T-cell (primary cell): ENCODE results near the gene PPIF. TPM values are rescaled to one million over a fixed set of nuclear protein-coding genes. Genes with fewer than 3 reads are reported as not detected.

Experiments used
- ATAC-seq, 4 experiments: fragments of 200-7000 bp in 3 of 4; fragments of 150-1000 bp in 1 of 4; cut with Tn5 transposase; replicated peaks in 1 of 4; 1 replicate in 3 of 4; 2 replicates in 1 of 4; pipeline ENCODE4 v1.10.0; 2021; ENCODE audit warnings: moderate library complexity in 3 of 4, mild to moderate bottlenecking in 2 of 4, moderate number of reproducible peaks in 1 of 4
- CTCF ChIA-PET, 2 donors: fragments of 300-600 bp; sonication (Branson Sonifier 250); formaldehyde crosslinking; loops; one replicate each; lab custom pipeline; 2022; ENCODE audit warnings: antibody characterized with exemption in 2 of 2; lab: Charles Lee
- POLR2A ChIA-PET, 2 donors: fragments of 300-600 bp; sonication (Branson Sonifier 250); formaldehyde crosslinking; loops; one replicate each; lab custom pipeline; 2022; ENCODE audit warnings: antibody characterized with exemption in 2 of 2; lab: Charles Lee
- DNase-seq, 35 experiments: peaks; one replicate each; pipeline versions ENCODE4 v3.0.0 to v3.0.0-alpha.2; 2013 to 2023
- H3K27ac ChIP-seq: one replicate; pipeline ENCODE4 v1.5.1; 2013; ENCODE audit warnings: low read length
- H3K27me3 ChIP-seq, 2 experiments: replicated peaks in 1 of 2; 1 replicate in 1 of 2; 2 replicates in 1 of 2; pipeline versions ENCODE4 v1.6.1 to v1.7.0; 2013; ENCODE audit warnings: low read length in 1 of 2, mixed read lengths in 1 of 2; ENCODE audit not compliant: control insufficient read depth in 2 of 2, insufficient read depth in 2 of 2; ENCODE audit errors: extremely low read depth in 1 of 2
- H3K36me3 ChIP-seq, 2 donors: 1 replicate in 1 of 2; 2 replicates in 1 of 2; pipeline versions ENCODE4 v1.6.1 to v1.7.0; 2013; ENCODE audit warnings: low read length in 1 of 2; ENCODE audit not compliant: control insufficient read depth in 2 of 2, insufficient read depth in 1 of 2; ENCODE audit errors: extremely low read depth in 1 of 2
- H3K4me1 ChIP-seq, 2 experiments: 1 replicate in 1 of 2; 2 replicates in 1 of 2; pipeline versions ENCODE4 v1.6.1 to v1.7.0; 2013; ENCODE audit warnings: low read length in 2 of 2, mixed read lengths in 1 of 2; ENCODE audit not compliant: insufficient read depth in 2 of 2, control insufficient read depth in 1 of 2; ENCODE audit errors: extremely low read depth in 1 of 2
- H3K4me3 ChIP-seq, 2 donors: 1 replicate in 1 of 2; 2 replicates in 1 of 2; pipeline versions ENCODE4 v1.5.1 to v1.7.0; 2013; ENCODE audit warnings: mild to moderate bottlenecking in 2 of 2, low read length in 1 of 2, moderate library complexity in 1 of 2; ENCODE audit not compliant: control insufficient read depth in 1 of 2; ENCODE audit errors: extremely low read depth in 1 of 2
- H3K9me3 ChIP-seq: 2 replicates; pipeline ENCODE4 v1.7.0; 2013
- H3K27ac Mint-ChIP-seq, 2 donors: one replicate each; pipeline ENCODE4 v1.8.0; 2020 to 2021; ENCODE audit warnings: mild to moderate bottlenecking in 2 of 2, mixed read lengths in 2 of 2
- H3K27me3 Mint-ChIP-seq, 2 donors: one replicate each; pipeline ENCODE4 v1.8.0; 2021 to 2022; ENCODE audit warnings: mixed read lengths in 2 of 2
- H3K36me3 Mint-ChIP-seq: one replicate; pipeline ENCODE4 v1.8.0; 2021; ENCODE audit warnings: mixed read lengths
- H3K4me1 Mint-ChIP-seq, 3 donors: one replicate each; pipeline ENCODE4 v1.8.0; 2020 to 2022; ENCODE audit warnings: mixed read lengths in 3 of 3, mild to moderate bottlenecking in 1 of 3
- H3K4me3 Mint-ChIP-seq, 3 donors: one replicate each; pipeline ENCODE4 v1.8.0; 2020 to 2022; ENCODE audit warnings: mild to moderate bottlenecking in 3 of 3, mixed read lengths in 3 of 3, moderate library complexity in 3 of 3
- H3K9me3 Mint-ChIP-seq, 3 donors: one replicate each; pipeline ENCODE4 v1.8.0; 2020 to 2022; ENCODE audit warnings: mixed read lengths in 3 of 3
- WGBS: methylation state at CpG from one replicate; pipeline ENCODE4 v1.1.5; 2013; ENCODE audit warnings: missing lambda C conversion rate; ENCODE audit not compliant: insufficient coverage; 5-methylcytosine and 5-hydroxymethylcytosine counted together
- total RNA-seq, 35 experiments: library from RNA in 6 of 35; stranded (reverse) in 6 of 35; fragments of 120-200 nt in 1 of 35; gene quantifications; one replicate each; pipeline versions ENCODE4 v1.2.1 to v1.2.4 and lab custom pipeline; 2013 to 2026

The PPIF gene
- total RNA-seq, 5 donors from 2014 or later (not counting 1 experiment from before 2014, with no cell fraction given): 25.6 to 36.2 (median 31.3) TPM

- POLR2A ChIA-PET: no interaction called here
- CTCF ChIA-PET: interaction anchor here in 1 of 2 donors (0.7 kb wide), 1 partner anchor 175 kb away, joined by 6 read pairs; no protein-coding TSS in a partner anchor
- H3K27me3 Mint-ChIP-seq: peaks cover 0 to 3% of the 10 kb centered on the region in 2 donors
- no peaks in the 10 kb centered on the region for H3K36me3 ChIP-seq
- peaks cover 0 to 2% of the 10 kb centered on the region in 2 experiments for H3K27me3 ChIP-seq
- DNase-seq (no peak), ATAC-seq (no peak)
- H3K4me3 ChIP-seq: no peak overlapping the region
- no peak overlapping the region for H3K4me3 Mint-ChIP-seq
- no peaks in the 10 kb centered on the region for H3K36me3 Mint-ChIP-seq
- no peaks in the 10 kb centered on the region for H3K9me3 Mint-ChIP-seq
- no peaks in the 10 kb centered on the region for H3K9me3 ChIP-seq
- no peak overlapping the region for H3K27ac Mint-ChIP-seq
- H3K4me1 ChIP-seq: no peaks in the 10 kb centered on the region
- no peaks in the 10 kb centered on the region for H3K4me1 Mint-ChIP-seq
- 60% methylated on average over 17 of the region's 23 CpGs for WGBS
- H3K27ac ChIP-seq: no peak overlapping the region
Observed at GRCh38 chr10:79403441-79404230, 56.4 kb downstream of the PPIF start.

- no peaks in the 10 kb centered on the region for H3K9me3 ChIP-seq
- H3K4me3 Mint-ChIP-seq: no peak overlapping the region
- peaks cover 0 to 2% of the 10 kb centered on the region in 2 experiments for H3K27me3 ChIP-seq
- DNase-seq (no peak), ATAC-seq (no peak)
- ChIA-PET CTCF (interaction anchor here in 1 of 2 donors (0.7 kb wide), 1 partner anchor 174 kb away, joined by 6 read pairs; no protein-coding TSS in a partner anchor), POLR2A (no interaction called here)
- no peaks in the 10 kb centered on the region for H3K4me1 Mint-ChIP-seq
- H3K27me3 Mint-ChIP-seq: peaks cover 0 to 3% of the 10 kb centered on the region in 2 donors
- 83% methylated on average over 3 of the region's 7 CpGs for WGBS
- H3K4me1 ChIP-seq: no peaks in the 10 kb centered on the region
- H3K27ac Mint-ChIP-seq: no peak overlapping the region
- H3K9me3 Mint-ChIP-seq: no peaks in the 10 kb centered on the region
- H3K27ac ChIP-seq: no peak overlapping the region
- H3K36me3 Mint-ChIP-seq: no peaks in the 10 kb centered on the region
- no peaks in the 10 kb centered on the region for H3K36me3 ChIP-seq
- no peak overlapping the region for H3K4me3 ChIP-seq
Observed at GRCh38 chr10:79404231-79404609, 57.0 kb downstream of the PPIF start.

- no peaks in the 10 kb centered on the region for H3K9me3 Mint-ChIP-seq
- no peak overlapping the region for H3K27ac Mint-ChIP-seq
- peaks cover 0 to 2% of the 10 kb centered on the region in 2 experiments for H3K27me3 ChIP-seq
- H3K4me3 ChIP-seq: no peak overlapping the region
- DNase-seq (no peak), ATAC-seq (no peak)
- WGBS: 94% methylated on average over 5 of the region's 5 CpGs
- H3K27me3 Mint-ChIP-seq: peaks cover 0 to 1% of the 10 kb centered on the region in 2 donors
- H3K9me3 ChIP-seq: no peaks in the 10 kb centered on the region
- no peaks in the 10 kb centered on the region for H3K4me1 ChIP-seq
- CTCF ChIA-PET: no interaction called here
- no peaks in the 10 kb centered on the region for H3K36me3 ChIP-seq
- no peaks in the 10 kb centered on the region for H3K4me1 Mint-ChIP-seq
- POLR2A ChIA-PET: no interaction called here
- no peak overlapping the region for H3K4me3 Mint-ChIP-seq
- H3K36me3 Mint-ChIP-seq: no peaks in the 10 kb centered on the region
- H3K27ac ChIP-seq: no peak overlapping the region
Observed at GRCh38 chr10:79404690-79405131, 57.4 kb downstream of the PPIF start.

Other genes starting within 250 kb of the PPIF start
- 1 to 10 TPM in 4 of 5 donors, under 1 TPM in 1; 0.60 to 2.4 (median 1.9) TPM for gene ZCCHC24, start 98.2 kb downstream of the PPIF start, total RNA-seq
- gene EIF5AL1, start 165.1 kb downstream of the PPIF start, total RNA-seq: under 1 TPM in 3 of 5 donors, not detected in 2; 0.10 to 0.28 (median 0.19) TPM
- gene SFTPA2, start 212.9 kb downstream of the PPIF start, total RNA-seq: 1 to 10 TPM in 3 of 5 donors, not detected in 2; 6.4 to 9.8 (median 8.9) TPM